MV-4-11 (cell line): ENCODE measurements around the gene GPR37L1.
"Not testable (repeated sequence)": the region's sequence is repeated elsewhere in the genome, so short reads cannot be mapped to it uniquely, and the experiment has no call there.

Source experiments
- DNase-seq: peaks from one replicate; lab custom pipeline; 2025; lab: John Stamatoyannopoulos, UW

Gene GPR37L1

GRCh38 chr1:202168861-202169260 is 46.1 kb downstream of the GPR37L1 start:
- DNase-seq: no peak

GRCh38 chr1:202170726-202171125 is 48.0 kb downstream of the GPR37L1 start:
- no peak for DNase-seq

GRCh38 chr1:202171292-202172014 is 48.7 kb downstream of the GPR37L1 start:
- no peak for DNase-seq

GRCh38 chr1:202172015-202172355 is 49.3 kb downstream of the GPR37L1 start:
- DNase-seq: no peak

GRCh38 chr1:202173993-202174392 is 51.3 kb downstream of the GPR37L1 start:
- DNase-seq: no peak

GRCh38 chr1:202176949-202177927 is 54.5 kb downstream of the GPR37L1 start:
- no peak for DNase-seq

- no peak for DNase-seq
Observed at GRCh38 chr1:202179828-202180750, 57.4 kb downstream of the GPR37L1 start.

GRCh38 chr1:202180751-202181139 is 58.0 kb downstream of the GPR37L1 start:
- not testable (repeated sequence) for DNase-seq

- no peak for DNase-seq
Observed at GRCh38 chr1:202181586-202181985, 58.9 kb downstream of the GPR37L1 start.

GRCh38 chr1:202182040-202182877 is 59.5 kb downstream of the GPR37L1 start:
- DNase-seq: no peak
